Amniotic epithelial cell (primary cell): ENCODE results near the gene MYH7.
"Not testable (repeated sequence)": the region's sequence is repeated elsewhere in the genome, so short reads cannot be mapped to it uniquely, and the experiment has no call there.

ENCODE experiments used
- DNase-seq: peaks from one replicate; pipeline ENCODE4 v3.0.0-alpha.2; 2010; ENCODE audit warnings: low read depth

MYH7 gene

DNA sequence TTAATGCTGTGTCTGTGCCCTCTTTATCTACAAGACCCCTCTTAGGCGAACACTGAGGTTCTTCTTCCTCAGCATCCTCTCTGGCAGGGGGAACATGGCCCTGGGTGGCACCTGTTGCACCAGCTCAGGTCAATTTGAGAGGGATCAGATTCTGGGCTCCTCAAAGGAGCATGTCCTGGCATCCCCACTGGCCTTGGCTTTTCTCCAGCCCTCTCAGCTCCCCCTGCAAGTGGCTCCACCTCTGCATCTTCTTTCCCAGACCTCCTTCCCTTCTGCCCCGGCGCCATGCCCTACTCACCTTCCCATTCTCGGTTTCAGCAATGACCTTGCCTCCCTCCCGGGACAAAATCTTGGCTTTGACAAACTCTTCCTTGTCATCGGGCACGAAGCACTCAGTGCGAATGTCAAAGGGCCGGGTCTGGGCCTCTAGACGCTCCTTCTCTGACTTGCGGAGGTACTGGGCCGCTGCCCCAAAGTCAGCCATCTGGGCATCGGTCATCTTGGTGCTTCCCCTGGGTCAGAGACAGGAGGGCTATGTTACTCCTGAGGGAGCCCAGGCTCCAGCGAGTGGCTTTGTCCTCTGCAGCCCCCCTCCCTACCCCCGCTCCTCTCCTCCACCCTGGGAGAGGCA, 28.6 kb downstream of the MYH7 start:
- no peak for DNase-seq

DNA sequence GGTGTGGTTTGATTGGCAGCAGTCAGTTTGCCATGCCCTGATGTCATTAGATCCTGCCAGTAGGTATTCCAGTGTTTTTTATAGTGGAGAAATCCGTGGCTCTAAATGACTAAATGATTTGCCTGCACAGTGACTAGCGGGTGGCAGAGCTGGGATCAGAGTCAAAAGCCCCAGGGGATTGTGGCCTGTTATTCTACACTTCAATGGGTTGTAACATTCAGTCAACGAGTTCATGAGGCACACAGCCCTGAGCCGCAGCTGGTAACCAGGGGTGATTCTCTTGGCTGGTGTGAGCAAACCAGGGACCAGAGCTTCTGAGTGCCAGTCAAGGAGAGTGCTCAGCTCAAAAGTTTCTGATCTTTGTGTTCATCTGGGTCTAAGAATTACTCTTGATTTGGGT, 29.2 kb downstream of the MYH7 start:
- no peak for DNase-seq

DNA sequence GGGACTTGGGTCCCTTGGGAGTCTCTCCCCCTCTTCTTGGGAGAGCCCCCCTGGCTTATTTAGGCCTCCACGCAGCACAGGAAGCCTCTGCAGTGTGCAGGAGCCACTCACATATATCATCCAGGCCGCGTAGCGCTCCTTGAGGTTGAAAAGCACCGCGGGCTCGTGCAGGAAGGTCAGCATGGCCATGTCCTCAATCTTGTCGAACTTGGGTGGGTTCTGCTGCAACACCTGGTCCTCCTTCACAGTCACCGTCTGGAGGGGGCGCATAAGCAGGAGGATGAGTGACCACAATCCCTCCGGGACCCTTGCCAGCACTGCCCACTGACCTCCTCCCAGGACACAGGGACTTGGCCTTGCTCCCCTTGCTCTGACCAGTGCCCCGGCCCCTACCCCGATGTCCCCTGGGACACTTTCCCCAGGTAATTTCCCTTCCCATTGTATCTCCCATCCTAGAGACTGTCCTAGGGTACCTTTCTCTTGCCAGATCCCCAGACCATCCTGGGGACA, 29.9 kb downstream of the MYH7 start:
- DNase-seq: no peak

DNA sequence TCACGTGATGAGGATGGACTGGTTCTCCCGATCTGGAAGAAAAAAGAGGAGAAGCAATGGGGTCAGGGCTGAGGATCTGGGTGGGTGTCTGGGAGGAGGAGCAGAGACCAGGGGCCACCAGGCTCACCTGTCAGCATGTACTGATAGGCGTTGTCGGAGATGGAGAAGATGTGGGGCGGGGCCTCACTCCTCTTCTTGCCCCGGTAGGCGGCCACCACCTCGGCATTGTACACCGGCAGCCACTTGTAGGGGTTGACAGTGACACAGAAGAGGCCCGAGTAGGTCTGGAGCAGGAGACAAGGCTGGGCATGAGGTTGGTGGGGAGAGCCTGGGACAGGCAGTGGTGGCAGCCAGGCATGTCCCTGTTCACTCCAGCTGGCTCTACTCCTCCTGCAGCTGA, 30.4 kb downstream of the MYH7 start:
- no peak for DNase-seq

DNA sequence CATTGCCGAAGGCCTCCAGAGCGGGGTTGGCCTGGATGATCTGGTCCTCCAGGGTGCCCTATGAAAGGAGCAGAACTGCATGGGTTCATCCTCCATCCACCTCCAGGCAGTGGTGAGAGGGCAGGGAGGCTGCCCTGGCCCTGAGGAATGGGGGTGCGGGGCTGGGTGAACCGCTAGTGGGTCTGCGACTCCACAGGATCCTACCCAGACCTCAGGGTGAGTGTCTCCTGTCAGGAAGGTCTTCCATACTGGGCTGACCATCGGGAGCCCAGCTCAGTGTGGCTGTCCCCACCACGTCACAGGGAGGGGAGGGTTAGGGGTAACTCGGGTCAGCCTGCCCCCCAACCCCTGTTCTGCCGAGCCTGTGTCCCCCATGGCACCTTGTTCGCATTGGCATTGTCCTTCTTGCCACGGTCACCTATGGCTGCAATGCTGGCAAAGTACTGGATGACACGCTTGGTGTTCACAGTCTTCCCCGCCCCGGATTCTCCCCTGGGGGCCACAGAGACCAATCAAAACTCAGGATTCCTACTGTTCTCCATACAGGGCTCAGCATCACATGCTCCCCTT, 31.0 kb downstream of the MYH7 start:
- no peak for DNase-seq

DNA sequence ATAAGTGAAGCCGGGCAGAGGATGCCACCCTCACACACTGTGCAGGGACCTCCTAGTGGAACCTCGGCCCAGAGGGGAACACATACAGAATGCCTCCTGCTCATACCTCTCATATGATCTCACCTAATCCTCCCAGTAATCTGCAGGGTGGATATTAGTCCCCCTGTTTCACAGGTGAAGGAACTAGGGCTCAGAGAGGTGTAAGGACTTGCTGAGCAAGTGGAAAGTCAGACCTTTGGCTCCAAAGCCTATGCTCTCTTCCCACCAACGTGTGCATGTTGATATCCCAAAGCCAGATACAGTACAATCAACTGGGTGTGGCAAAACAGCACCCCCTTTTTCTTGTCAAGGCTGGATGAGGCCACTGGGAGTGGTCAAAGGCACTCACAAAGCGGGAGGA, 31.6 kb downstream of the MYH7 start:
- DNase-seq: no peak

DNA sequence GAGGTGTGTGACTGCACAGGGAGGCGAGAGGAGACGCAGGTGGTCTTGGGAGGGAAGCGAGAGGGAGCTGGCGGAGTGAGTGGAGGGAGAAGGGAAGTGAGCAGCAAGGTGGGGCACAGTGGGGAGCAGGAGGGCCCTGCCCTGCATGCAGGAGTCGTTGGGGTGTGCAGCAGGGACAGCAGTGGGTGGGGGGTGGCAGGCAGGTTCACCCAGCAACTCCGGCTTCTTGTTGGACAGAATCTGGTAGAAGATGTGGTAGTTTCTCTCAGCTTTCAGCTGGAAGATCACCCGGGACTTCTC, 32.4 kb downstream of the MYH7 start:
- no peak for DNase-seq

DNA sequence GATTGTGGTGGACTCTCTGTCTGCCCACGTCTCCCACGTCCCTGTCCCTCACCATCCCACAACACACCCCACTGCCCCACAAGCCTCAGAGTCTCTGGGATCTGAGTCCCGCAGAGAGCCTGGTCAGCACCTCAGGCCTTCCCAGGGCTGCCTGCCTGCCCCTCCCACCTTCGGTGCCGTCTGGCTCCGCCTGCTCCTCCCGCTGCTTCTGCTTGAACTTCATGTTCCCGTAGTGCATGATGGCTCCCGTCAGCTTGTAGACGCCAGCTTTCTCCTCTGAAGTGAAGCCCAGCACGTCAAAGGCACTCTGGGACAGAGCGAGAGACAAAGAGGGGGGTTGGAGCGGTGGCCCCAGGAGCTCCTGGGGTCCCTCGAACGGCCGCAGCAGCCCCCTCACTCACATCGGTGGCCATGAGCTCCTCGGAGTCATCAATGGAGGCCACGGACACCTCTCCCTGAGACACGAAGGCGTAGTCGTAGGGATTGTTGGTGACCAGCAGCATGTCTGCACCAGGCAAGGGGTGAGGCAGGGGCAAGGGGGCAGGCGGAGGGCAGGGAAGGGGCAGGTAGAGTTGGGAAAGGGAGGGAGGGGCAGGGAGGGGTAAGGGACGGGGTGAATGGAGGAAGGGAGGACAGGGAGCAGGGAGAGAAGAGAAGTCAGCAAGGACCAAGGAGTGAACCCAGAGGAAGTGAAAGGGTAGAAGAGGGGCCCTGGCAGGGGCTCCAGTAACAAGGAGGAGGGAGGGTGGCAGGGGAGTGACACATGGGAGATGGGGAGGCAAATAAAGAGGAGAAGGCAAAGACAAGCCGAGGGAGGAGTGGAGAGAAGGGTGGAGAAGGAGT, 32.9 kb downstream of the MYH7 start:
- DNase-seq: no peak

DNA sequence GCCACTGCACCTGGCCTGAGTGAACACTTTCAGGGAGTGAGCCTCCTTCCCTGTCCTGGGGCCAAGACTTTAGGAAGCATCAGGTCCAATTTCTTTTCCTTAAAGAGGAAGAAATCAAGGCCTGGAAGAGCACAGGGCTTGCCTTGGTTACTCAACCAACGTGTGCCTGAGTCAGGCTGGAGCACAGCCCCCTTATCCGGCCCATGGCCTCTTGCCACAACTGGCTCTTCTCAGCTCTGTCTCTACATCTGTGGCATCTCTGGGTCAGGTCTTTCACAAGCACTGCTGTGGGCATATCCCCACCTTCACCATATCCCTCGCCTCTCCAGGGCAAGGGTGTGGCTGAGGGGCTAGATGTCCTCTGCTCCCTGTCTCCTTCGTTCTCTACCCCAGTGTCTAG, 34.2 kb downstream of the MYH7 start:
- peak; percentile 23 for DNase-seq

DNA sequence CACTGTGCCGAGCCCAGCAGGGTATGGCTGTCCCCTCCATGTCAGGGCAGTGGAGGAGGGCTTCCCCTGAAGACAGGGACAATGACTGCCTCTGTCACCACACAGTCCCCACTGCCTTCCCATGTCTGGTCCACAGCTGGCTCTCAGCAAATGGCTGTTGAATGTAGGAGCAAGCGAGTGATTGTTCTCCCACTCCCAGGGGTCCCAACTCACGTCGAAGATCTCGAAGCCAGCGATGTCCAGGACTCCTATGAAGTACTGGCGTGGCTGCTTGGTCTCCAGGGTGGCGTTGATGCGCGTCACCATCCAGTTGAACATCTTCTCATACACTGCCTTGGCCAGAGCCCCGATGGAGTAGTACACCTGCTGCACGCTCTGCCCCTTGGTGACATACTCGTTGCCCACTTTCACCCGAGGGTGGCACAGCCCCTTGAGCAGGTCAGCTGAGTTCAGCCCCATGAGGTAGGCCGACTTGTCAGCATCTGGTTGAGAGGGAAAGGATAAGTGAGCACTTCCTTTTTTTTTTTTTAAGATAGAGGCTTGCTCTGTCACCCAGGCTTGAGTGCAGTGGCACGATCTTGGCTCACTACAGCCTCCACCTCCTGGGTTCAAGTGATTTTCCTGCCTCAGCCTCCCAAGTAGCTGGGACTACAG, 34.8 kb downstream of the MYH7 start:
- DNase-seq: not testable (repeated sequence)

DNA sequence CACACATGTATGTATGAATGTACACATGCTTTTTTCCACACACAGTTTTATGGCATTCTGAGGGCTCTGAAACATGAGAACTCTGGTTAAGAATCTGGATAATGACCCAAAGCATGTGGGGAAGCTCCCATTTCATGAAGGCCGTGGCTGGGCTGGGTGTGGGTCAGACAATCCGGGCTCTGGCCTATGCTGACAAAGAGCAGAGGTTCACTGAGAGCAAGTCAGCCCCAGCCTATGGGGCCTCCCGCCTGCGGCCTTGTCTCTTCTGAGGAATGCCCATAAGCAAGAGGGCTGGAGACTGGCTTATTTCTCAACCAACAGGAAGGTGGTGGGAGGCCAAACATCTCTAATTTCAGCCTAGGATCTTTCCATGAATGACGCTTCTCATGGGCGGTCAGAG, 35.9 kb downstream of the MYH7 start:
- peak; percentile 47 for DNase-seq

DNA sequence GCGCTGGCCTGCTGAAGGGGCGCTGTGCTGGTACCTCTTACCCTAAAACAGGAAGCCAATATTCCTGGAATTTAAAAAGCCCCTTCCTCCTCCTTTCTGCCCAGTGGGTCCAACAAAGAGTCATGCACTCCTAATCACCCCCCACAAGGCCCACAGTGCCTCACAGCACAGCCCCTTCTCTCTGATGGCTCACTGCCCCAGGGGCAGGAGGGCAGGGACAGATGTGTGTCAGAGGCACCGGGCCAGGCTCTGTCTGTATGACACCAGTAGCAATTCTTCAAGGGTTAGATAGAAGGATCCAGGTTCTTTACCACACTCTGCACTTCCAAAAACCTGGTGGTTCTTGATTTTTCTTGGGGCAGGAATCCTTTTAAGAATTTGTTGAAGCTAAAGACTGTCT, 36.3 kb downstream of the MYH7 start:
- DNase-seq: no peak

DNA sequence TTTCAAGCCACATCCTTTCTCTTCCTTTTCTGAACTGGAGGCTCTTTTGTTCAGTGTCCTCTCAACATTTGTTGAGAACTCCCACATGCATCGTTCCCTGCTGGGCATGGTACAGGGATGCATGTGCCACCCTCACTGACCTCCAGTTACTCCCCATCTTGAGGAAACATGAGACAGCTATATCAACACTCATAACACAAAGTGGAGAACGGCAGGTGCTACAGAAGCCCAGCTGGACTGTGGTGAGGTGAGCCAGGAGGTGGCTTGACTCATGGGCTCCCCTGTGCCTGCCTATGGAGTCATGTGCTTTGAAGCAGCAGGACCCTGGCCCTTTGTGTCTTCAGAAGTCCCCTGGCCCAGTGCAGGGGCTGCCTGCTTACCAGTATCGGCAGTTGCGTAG, 37.1 kb downstream of the MYH7 start:
- DNase-seq: no peak

DNA sequence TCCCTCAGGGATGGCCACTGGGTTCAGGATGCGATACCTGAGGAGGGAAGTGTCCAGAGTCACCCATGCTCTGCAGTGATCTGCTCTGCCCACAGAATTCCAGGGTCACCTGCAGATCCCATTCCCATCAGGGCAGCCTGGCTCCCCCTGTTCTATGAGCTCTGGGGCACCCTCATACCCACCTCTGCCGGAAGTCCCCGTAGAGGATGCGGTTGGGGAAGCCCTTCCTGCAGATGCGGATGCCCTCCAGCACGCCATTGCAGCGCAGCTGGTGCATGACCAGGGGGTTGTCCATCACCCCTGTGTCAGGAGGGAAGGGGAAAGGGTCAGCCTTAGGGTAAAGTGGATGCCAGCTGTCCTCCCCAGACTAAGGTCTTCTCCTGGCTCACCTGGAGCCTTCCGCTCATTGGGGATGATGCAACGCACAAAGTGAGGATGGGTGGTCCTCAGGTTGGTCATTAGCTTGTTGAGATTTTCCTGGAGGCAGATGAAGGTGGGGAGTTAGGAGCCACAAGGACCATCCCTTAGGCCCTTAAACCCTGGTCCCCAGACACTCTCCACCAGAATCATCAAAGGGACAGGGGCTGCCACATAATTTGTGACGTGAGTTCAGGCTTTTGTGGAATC, 38.6 kb downstream of the MYH7 start:
- no peak for DNase-seq

DNA sequence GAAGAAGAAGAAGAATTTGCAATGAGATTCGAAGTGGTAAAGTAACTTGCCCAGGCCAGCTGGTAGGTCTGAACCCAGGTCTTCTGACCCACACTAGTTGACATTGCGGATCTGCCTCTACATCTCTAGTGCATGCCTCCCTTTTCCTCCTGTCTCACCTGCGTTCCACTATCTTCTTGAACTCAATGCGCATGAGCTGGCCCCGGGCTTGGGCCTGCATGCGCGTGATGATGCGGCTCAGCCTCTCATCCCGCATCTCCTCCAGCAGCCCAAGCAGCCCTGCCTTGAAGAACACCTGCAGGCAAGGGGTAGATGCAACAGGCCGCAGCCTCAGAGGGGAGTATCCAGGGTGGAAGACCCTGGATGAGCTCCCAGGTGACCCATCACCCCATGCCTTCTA, 39.3 kb downstream of the MYH7 start:
- no peak for DNase-seq

DNA sequence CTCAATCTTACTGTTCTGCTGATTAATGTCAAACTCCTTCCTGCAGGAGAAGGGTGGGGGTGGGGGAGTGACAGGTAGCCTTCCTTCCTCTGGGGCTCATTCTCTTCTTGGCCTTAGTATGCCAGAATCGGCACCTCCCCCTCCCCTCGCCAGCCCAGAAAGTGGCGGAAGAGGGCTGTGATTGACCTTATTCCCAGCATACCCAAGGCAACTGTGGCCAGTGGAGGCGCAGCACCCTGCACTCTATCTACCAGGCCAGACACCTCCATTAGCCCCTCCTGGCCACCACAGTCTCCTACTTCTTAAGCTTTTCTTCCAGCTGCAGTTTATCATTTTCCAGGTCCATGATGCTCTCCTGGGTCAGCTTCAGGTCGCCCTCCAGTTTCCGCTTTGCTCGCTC, 42.8 kb downstream of the MYH7 start:
- DNase-seq: no peak

DNA sequence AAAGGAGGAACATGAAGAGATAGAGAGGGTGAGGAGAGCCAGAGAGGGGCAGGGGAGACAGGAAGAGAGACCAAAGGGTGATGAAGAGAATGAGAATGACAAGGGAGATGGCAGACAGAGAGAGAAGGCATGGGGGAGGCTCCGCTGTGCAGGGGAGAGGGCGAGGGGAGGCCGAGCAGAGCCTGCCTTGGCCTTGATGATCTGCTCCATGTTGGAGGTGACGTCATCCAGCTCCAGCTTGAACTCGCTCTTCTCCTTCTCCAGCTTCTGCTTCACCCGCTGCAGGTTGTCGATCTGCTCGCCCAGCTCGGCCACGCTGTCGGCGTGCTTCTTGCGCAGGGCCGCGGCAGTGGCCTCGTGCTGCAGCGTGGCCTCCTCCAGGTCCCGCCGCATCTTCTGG, 45.6 kb downstream of the MYH7 start:
- DNase-seq: not testable (repeated sequence)

DNA sequence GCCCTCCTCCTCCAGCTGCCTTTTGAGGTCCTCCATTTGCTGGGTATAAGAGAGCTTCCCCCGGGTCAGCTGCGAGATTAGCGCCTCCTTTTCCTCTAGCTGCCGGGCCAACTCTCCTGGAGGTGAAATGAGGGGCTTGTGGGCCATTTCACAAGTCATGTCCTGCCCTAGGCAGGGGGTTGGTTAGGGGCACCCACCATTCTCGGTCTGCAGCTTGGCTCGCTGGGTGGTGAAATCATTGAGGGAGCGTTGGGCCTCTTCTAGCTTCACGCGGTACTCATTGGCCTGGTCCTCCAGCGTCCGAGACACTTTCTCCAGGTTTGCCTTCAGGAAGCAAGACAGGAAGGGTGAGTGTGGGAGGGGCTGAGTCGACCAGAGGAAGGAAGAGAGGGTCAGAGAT, 46.1 kb downstream of the MYH7 start:
- DNase-seq: no peak

DNA sequence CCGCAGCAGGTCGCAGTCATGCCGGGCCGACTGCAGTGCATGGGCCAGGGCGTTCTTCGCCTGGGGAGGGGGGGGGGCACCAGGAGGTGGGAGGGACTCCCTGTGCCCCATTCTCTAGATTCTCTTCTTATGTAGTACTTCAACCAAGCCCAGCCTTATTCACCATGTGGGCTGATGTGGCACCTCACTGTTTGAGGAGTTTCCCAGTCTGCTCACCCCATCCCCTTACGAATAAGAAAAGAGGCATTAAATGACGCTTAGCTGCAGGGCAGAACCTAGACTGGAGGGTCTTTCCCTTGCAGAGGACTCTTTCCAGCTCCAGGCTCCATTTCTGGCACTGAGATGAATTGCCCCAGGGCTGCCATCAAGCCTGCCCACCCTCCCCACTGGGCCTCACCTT, 46.5 kb downstream of the MYH7 start:
- DNase-seq: no peak

DNA sequence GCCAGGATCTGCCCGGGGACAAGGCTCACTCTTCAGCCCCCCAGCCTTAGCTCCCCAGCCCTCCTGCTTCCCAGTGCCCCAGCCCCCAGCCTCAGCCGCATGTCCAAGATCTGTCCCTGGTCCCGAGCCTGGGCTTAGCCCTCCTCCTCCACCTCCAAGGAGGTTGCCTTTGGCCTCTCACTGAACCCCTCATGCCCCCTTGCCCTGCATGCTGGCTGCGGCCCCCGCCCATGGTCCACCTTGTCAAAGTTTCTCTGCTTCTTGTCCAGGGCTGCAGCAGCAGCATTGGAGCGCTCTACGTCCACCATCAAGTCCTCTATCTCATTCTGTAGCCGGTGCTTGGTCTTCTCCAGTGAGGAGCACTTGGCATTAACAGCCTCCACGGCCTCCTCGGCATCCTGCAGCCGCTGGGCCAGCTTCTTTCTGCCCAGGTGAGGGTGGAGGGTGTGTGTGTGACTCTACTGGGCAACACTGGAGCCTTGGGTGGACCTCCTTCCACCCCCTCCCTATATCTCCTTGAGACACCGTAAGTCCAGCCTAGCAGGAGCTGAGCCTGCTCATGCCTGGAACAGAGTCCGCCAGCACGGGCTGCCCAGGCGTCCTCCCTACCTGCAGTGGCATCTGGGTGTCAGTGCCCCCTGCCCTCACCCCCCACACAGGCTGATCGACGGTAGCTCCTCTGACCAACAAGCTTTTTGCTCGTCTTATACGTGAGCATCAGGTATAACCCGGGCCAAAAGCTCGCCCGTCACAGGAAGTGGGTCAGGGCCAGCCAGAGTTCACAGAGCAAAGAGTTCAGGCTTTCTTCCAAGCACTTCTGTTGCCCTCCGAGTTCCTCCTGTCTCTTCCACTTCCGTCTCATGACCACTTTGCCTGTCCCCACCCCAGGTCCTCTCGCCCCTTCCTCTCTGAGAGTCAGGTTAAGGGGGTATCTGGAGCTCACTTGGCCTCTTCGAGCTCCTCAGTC, 47.3 kb downstream of the MYH7 start:
- no peak for DNase-seq

DNA sequence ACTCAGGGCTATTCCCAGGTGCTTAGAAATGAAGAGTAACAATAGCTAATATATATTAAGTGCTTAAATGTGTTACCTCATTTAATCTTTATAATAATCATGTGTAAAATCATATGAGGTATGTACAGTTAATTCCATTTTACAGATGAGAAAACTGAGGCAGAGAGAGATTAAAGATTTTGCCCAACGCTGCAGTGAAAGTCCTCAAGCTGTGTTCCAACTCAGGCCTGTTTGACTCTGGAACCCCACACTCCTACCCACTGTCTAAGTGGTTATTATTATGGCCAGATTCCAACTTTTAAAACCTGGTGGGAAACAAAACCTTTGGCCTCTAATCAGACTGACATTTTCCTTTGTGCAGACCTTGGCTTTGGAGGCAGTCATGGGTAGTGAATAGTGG, 48.5 kb downstream of the MYH7 start:
- DNase-seq: no peak
